ENCODE results near the gene MOGAT2.

Gene MOGAT2

GRCh38 chr11:75734491-75735180 is 17.0 kb downstream of the MOGAT2 start:
- no peaks in the 10 kb centered on the region for H3F3A ChIP-seq (ENCODE audit: insufficient read depth, low read length)
- H3K79me2 ChIP-seq (ENCODE audit: insufficient read depth, low read length), result no peaks in the 10 kb centered on the region
- H3K27ac ChIP-seq (ENCODE audit: low read depth, low read length, poor library complexity, severe bottlenecking), result no peak overlapping the region
- peaks cover 12% of the 10 kb centered on the region; the same call in 1 of the 2 replicates for H3K27me3 ChIP-seq (ENCODE audit: insufficient read depth, low read length)
- H3K9ac ChIP-seq (ENCODE audit: low read length), result no peak overlapping the region
- H3K9me3 ChIP-seq (ENCODE audit: low read length), result no peaks in the 10 kb centered on the region
- H3K4me2 ChIP-seq (ENCODE audit: low read length), result no peak overlapping the region
- H3K4me3 ChIP-seq (ENCODE audit: low read depth, low read length, poor library complexity, severe bottlenecking), result no peak overlapping the region
- H4K20me1 ChIP-seq (ENCODE audit: insufficient read depth, low read length), result no peaks in the 10 kb centered on the region
- TF ChIP-seq, protein P1, sequence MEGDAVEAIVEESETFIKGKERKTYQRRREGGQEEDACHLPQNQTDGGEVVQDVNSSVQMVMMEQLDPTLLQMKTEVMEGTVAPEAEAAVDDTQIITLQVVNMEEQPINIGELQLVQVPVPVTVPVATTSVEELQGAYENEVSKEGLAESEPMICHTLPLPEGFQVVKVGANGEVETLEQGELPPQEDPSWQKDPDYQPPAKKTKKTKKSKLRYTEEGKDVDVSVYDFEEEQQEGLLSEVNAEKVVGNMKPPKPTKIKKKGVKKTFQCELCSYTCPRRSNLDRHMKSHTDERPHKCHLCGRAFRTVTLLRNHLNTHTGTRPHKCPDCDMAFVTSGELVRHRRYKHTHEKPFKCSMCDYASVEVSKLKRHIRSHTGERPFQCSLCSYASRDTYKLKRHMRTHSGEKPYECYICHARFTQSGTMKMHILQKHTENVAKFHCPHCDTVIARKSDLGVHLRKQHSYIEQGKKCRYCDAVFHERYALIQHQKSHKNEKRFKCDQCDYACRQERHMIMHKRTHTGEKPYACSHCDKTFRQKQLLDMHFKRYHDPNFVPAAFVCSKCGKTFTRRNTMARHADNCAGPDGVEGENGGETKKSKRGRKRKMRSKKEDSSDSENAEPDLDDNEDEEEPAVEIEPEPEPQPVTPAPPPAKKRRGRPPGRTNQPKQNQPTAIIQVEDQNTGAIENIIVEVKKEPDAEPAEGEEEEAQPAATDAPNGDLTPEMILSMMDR (IDR thresholded peaks at IDR 0.05; ENCODE audit: low read length), result no peak
- TF ChIP-seq EZH2 (IDR thresholded peaks at IDR 0.05; ENCODE audit: borderline replicate concordance, low read length), result no peak
- H3K9me2 ChIP-seq (ENCODE audit: low read depth, low read length), result no peaks in the 10 kb centered on the region
- no peaks in the 10 kb centered on the region for H3K4me1 ChIP-seq (ENCODE audit: insufficient read depth, low read length, severe bottlenecking)
- no peak overlapping the region for H2AFZ ChIP-seq (ENCODE audit: low read length)
- H3K36me3 ChIP-seq (ENCODE audit: insufficient read depth, low read length), result no peaks in the 10 kb centered on the region

DNA sequence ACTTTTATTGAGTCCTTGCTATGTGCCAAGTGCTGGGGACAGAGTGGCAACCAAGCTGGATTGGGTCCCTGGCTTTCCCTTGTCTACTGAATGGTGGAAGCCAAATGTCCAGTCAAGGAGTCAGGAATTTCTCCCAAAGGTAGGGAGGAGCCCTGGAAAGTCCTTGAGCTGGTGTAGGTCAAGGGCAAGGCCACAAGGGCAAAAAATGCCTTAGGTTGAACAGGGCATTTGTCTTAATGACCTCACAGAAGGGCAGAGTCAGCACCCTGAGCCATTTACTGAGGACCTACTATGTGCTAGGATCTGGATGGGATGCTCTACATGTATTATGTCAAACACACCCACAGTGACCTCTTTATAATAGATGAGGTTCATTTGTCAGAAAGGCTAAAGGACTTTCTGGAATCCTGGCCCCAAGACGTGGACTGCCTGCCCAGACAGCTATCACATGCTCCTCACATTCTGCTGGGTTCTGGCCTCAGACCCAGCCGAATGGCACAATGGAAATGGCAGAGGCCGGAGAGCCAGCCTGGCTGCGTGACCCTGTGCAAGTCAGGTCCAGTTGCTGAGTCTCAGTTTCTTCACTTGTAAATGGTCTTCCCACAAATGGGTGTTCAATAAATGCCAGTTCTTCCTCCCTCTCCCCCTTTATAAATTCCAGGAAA is 17.7 kb downstream of the MOGAT2 start:
- TF ChIP-seq, protein P1 (IDR thresholded peaks at IDR 0.05; ENCODE audit: low read length), result no peak
- no peak for TF ChIP-seq EZH2 (IDR thresholded peaks at IDR 0.05; ENCODE audit: borderline replicate concordance, low read length)
- no peaks in the 10 kb centered on the region for H3F3A ChIP-seq (ENCODE audit: insufficient read depth, low read length)
- no peak overlapping the region for H3K9ac ChIP-seq (ENCODE audit: low read length)
- H3K79me2 ChIP-seq (ENCODE audit: insufficient read depth, low read length), result no peaks in the 10 kb centered on the region
- no peaks in the 10 kb centered on the region for H3K9me3 ChIP-seq (ENCODE audit: low read length)
- H2AFZ ChIP-seq (ENCODE audit: low read length), result no peak overlapping the region
- H3K4me3 ChIP-seq (ENCODE audit: low read depth, low read length, poor library complexity, severe bottlenecking), result no peak overlapping the region
- H3K4me1 ChIP-seq (ENCODE audit: insufficient read depth, low read length, severe bottlenecking), result no peaks in the 10 kb centered on the region
- H3K9me2 ChIP-seq (ENCODE audit: low read depth, low read length), result no peaks in the 10 kb centered on the region
- H3K36me3 ChIP-seq (ENCODE audit: insufficient read depth, low read length), result no peaks in the 10 kb centered on the region
- H3K27me3 ChIP-seq (ENCODE audit: insufficient read depth, low read length), result peaks cover 12% of the 10 kb centered on the region; the same call in 1 of the 2 replicates
- no peak overlapping the region for H3K4me2 ChIP-seq (ENCODE audit: low read length)
- H4K20me1 ChIP-seq (ENCODE audit: insufficient read depth, low read length), result no peaks in the 10 kb centered on the region
- no peak overlapping the region for H3K27ac ChIP-seq (ENCODE audit: low read depth, low read length, poor library complexity, severe bottlenecking)

DNA sequence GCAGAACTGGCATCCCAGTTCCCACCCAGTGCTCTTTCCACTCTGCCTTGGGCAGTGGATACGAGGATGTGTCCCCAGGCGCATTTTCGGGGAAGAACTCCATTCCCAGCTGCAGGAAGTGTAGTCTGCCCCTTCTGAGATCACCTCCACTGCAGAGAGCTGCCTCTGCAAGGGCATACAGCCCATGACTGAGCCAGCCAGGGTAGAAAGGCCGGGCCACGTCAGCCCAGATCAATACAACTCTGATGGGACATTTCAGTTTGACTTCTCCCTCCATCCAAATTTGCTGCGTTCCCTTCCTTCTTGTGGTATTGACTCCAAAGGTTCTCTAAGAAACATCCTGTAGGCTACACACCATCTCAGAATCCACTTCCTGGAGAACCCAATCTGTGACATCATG is 19.7 kb downstream of the MOGAT2 start:
- Histone ChIP-seq H3K9me3 (ENCODE audit: low read length) (no peaks in the 10 kb centered on the region), H3K79me2 (ENCODE audit: insufficient read depth, low read length) (no peaks in the 10 kb centered on the region), H3K4me3 (ENCODE audit: low read depth, low read length, poor library complexity, severe bottlenecking) (no peak overlapping the region), H3F3A (ENCODE audit: insufficient read depth, low read length) (no peaks in the 10 kb centered on the region), H3K27ac (ENCODE audit: low read depth, low read length, poor library complexity, severe bottlenecking) (no peak overlapping the region), H3K36me3 (ENCODE audit: insufficient read depth, low read length) (no peaks in the 10 kb centered on the region), H3K4me1 (ENCODE audit: insufficient read depth, low read length, severe bottlenecking) (no peaks in the 10 kb centered on the region), H3K9ac (ENCODE audit: low read length) (no peak overlapping the region), H2AFZ (ENCODE audit: low read length) (no peak overlapping the region), H3K4me2 (ENCODE audit: low read length) (no peak overlapping the region), H3K9me2 (ENCODE audit: low read depth, low read length) (no peaks in the 10 kb centered on the region), H3K27me3 (ENCODE audit: insufficient read depth, low read length) (peaks cover 10% of the 10 kb centered on the region; the same call in 1 of the 2 replicates), H4K20me1 (ENCODE audit: insufficient read depth, low read length) (no peaks in the 10 kb centered on the region)
- no peak for TF ChIP-seq EZH2 (IDR thresholded peaks at IDR 0.05; ENCODE audit: borderline replicate concordance, low read length)
- TF ChIP-seq, protein P1 (IDR thresholded peaks at IDR 0.05; ENCODE audit: low read length), result no peak
